ENCODE measurements around the gene TSHR. TPM values are rescaled to one million over a fixed set of nuclear protein-coding genes. Genes with fewer than 3 reads are reported as not detected.

TSHR gene
- total and polyA plus RNA-seq, 2 of the 13 experiments (the other 11 are each of a cell fraction or from before 2014, with no cell fraction given): not detected

- no peaks in the 10 kb centered on the region for H3K36me3 ChIP-seq (replicated peaks in 1 of 2; ENCODE audit: control insufficient read depth in 1 of 2, insufficient read depth in 2 of 2, low read length in 2 of 2)
- in situ Hi-C loops (cut with HindIII; ENCODE audit: extremely low pct_ligation_motif_present, low pct_unique_long_range_greater_than_20kb) (no loop called here), intact Hi-C loops (cut with micrococcal nuclease; ENCODE audit: unreplicated experiment) (no loop called here)
- no peak overlapping the region for H3K27ac ChIP-seq (ENCODE audit: extremely low read length, insufficient read depth, low read length)
- H3K79me2 ChIP-seq (ENCODE audit: insufficient read depth, low read length): no peaks in the 10 kb centered on the region
- peaks cover 0 to 4% of the 10 kb centered on the region in 2 experiments; a peak in 2 of 5 replicates for H3K27me3 ChIP-seq (ENCODE audit: control insufficient read depth in 1 of 2, insufficient read depth in 2 of 2, low read length in 2 of 2)
- no peak overlapping the region for H3K4me2 ChIP-seq (ENCODE audit: low read depth, low read length)
- WGBS (ENCODE audit: low lambda C conversion rate): 0% methylated on average over 1 of the region's 1 CpG
- no peak for DNase-seq (ENCODE audit: low spot score)
- H2AFZ ChIP-seq (ENCODE audit: low read length): no peak overlapping the region
- H3K9me3 ChIP-seq (ENCODE audit: low read length): no peaks in the 10 kb centered on the region
- no peaks in the 10 kb centered on the region for H3K4me1 ChIP-seq (ENCODE audit: insufficient read depth, low read length)
- no peak for FAIRE-seq
- ATAC-seq: no peak
- ChIA-PET POLR2A (no interaction called here), CTCF (ENCODE audit: low intra/inter-chr PET ratio, low total read pairs) (no interaction called here)
- no peak overlapping the region for H3K4me3 ChIP-seq (replicated peaks in 1 of 3; ENCODE audit: insufficient read depth in 1 of 3, low read depth in 2 of 3, low read length in 3 of 3)
- H3K9ac ChIP-seq (ENCODE audit: insufficient read depth, low read depth, low read length): no peak overlapping the region
- H4K20me1 ChIP-seq (ENCODE audit: insufficient read depth, low read length): no peaks in the 10 kb centered on the region
- no TSS peak for BruUV-seq (replicated peaks)
- no peak for TF ChIP-seq MAFG (CRISPR knock-in tag; IDR thresholded peaks at IDR 0.05)
- no peak for TF ChIP-seq ZNF260 (CRISPR knock-in tag; IDR thresholded peaks at IDR 0.05; ENCODE audit: borderline replicate concordance, low read depth)
- no peak for TF ChIP-seq HNRNPL (IDR thresholded peaks at IDR 0.05; ENCODE audit: low read depth, low read length)
- no peak for TF ChIP-seq ZNF367 (CRISPR knock-in tag; IDR thresholded peaks at IDR 0.05; ENCODE audit: borderline replicate concordance)
- no peak for TF ChIP-seq USF2 (IDR thresholded peaks at IDR 0.05; ENCODE audit: low read depth, low read length)
- no peak for TF ChIP-seq USF2 (CRISPR knock-in tag; IDR thresholded peaks at IDR 0.05; ENCODE audit: borderline replicate concordance)
- no peak for TF ChIP-seq MLX (CRISPR knock-in tag; IDR thresholded peaks at IDR 0.05)
- no peak for TF ChIP-seq ZNF598 (CRISPR knock-in tag; IDR thresholded peaks at IDR 0.05; ENCODE audit: borderline replicate concordance)
- no peak for TF ChIP-seq ZNF362 (CRISPR knock-in tag; IDR thresholded peaks at IDR 0.05; ENCODE audit: borderline replicate concordance)
- no peak for TF ChIP-seq ZKSCAN8 (CRISPR knock-in tag; IDR thresholded peaks at IDR 0.05; ENCODE audit: borderline replicate concordance)
- TF ChIP-seq PTBP1 (IDR thresholded peaks at IDR 0.05; ENCODE audit: low read depth, low read length, poor library complexity, severe bottlenecking): no peak
- TF ChIP-seq ZNF562 (CRISPR knock-in tag; IDR thresholded peaks at IDR 0.05; ENCODE audit: borderline replicate concordance): no peak
- no peak for TF ChIP-seq ZNF816 (CRISPR knock-in tag; IDR thresholded peaks at IDR 0.05; ENCODE audit: borderline replicate concordance)
- no peak for TF ChIP-seq CCDC6 (CRISPR knock-in tag; IDR thresholded peaks at IDR 0.05)
- no peak for TF ChIP-seq HNF4G (IDR thresholded peaks at IDR 0.05; ENCODE audit: borderline replicate concordance, low read depth, low read length)
- no peak for TF ChIP-seq HNF4G (CRISPR knock-in tag; IDR thresholded peaks at IDR 0.05; ENCODE audit: borderline replicate concordance, low read depth)
- TF ChIP-seq E2F5 (CRISPR knock-in tag; conservative IDR thresholded peaks at IDR 0.05): no peak
- TF ChIP-seq ZNF24 (IDR thresholded peaks at IDR 0.05): no peak
- no peak for TF ChIP-seq ZFP62 (CRISPR knock-in tag; IDR thresholded peaks at IDR 0.05)
- no peak for TF ChIP-seq NFRKB (IDR thresholded peaks at IDR 0.05)
- TF ChIP-seq NBN (conservative IDR thresholded peaks at IDR 0.05): no peak
These were observed 7.1 kb upstream of the TSHR start for GRCh38 chr14:80948291-80948690.

Data from HepG2 (cell line).